ENCODE results near the gene KIF2C.

The KIF2C gene

GRCh38 chr1:44806025-44806703, 66.5 kb downstream of the KIF2C start:
- TF ChIP-seq CTCF (IDR thresholded peaks at IDR 0.05; ENCODE audit: insufficient read depth, low read length, missing control alignments), result no peak
- DNase-seq (ENCODE audit: low read depth, low spot score), result no peak
- ChIA-PET POLR2A (interaction anchor here (4.9 kb wide), 1 partner anchor 12 kb away, joined by 63 read pairs; no protein-coding TSS in a partner anchor), CTCF (interaction anchor here (0.6 to 1.0 kb wide), 2 partner anchors 8 to 25 kb away, joined by 3 read pairs; no protein-coding TSS in a partner anchor)
- H3K4me3 ChIP-seq (ENCODE audit: low read depth, low read length), result no peak overlapping the region

GRCh38 chr1:44806704-44807363, 67.2 kb downstream of the KIF2C start, which contains the start of gene DYNLT4:
TSS of gene DYNLT4 (minus strand) at chr1:44807351. CDS start at chr1:44806668, 683 bp downstream.
- CTCF ChIA-PET, result interaction anchor here (1.0 to 1.6 kb wide), 2 partner anchors 9 to 13 kb away, joined by 3 to 5 read pairs; no protein-coding TSS in a partner anchor
- peak within 1 kb of the TSS; percentile 33 for H3K4me3 ChIP-seq (ENCODE audit: low read depth, low read length)
- no peak for DNase-seq (ENCODE audit: low read depth, low spot score)
- POLR2A ChIA-PET, result interaction anchor here (1.1 to 4.9 kb wide), 4 partner anchors 12 to 76 kb away, joined by 4 to 63 read pairs (median 10); partner anchors contain the start of gene RPS8
- TF ChIP-seq CTCF (IDR thresholded peaks at IDR 0.05; ENCODE audit: insufficient read depth, low read length, missing control alignments), result no peak

- TF ChIP-seq CTCF (IDR thresholded peaks at IDR 0.05; ENCODE audit: insufficient read depth, low read length, missing control alignments), result no peak
- H3K4me3 ChIP-seq (ENCODE audit: low read depth, low read length), result peak overlapping the region; percentile 33; the same call in 1 of the 2 replicates
- DNase-seq (ENCODE audit: low read depth, low spot score), result peak; percentile 98
- ChIA-PET POLR2A (interaction anchor here (0.7 to 4.9 kb wide), 10 partner anchors 7 to 838 kb away, joined by 3 to 69 read pairs (median 4); partner anchors contain the start of genes DPH2, PLK3, PRDX1 and RPS8), CTCF (interaction anchor here (0.6 to 3.0 kb wide), 6 partner anchors 8 to 76 kb away, joined by 3 to 32 read pairs (median 6); partner anchors contain the start of genes PLK3 and RNU5D-1)
Measured at GRCh38 chr1:44807364-44808062, 67.9 kb downstream of the KIF2C start.

GRCh38 chr1:44808063-44808937, 68.7 kb downstream of the KIF2C start, which contains the start of gene BTBD19:
TSS of gene BTBD19 (plus strand) at chr1:44808523. CDS start at chr1:44808821, 298 bp downstream.
- no peak for TF ChIP-seq CTCF (IDR thresholded peaks at IDR 0.05; ENCODE audit: insufficient read depth, low read length, missing control alignments)
- ChIA-PET POLR2A (interaction anchor here (0.7 to 4.9 kb wide), 11 partner anchors 8 to 839 kb away, joined by 3 to 69 read pairs (median 4); partner anchors contain the start of genes DPH2, PLK3, PRDX1 and RPS8), CTCF (interaction anchor here (0.6 to 3.0 kb wide), 11 partner anchors 9 to 206 kb away, joined by 3 to 32 read pairs (median 7); partner anchors contain the start of genes PLK3 and RNU5D-1)
- H3K4me3 ChIP-seq (ENCODE audit: low read depth, low read length), result peak within 1 kb of the TSS; percentile 57
- peak; percentile 61 for DNase-seq (ENCODE audit: low read depth, low spot score)
